GM12878 (cell line): Measurements from ENCODE around the gene LGALS4.
A peak's percentile ranks its signal among the peaks of the same experiment; 100 is the strongest.

Experiments
- CEBPB ChIP-seq, 2 experiments: fragments of 150-350 bp in 1 of 2; IDR thresholded peaks; 2 replicates each; pipeline ENCODE4 v1.6.1; 2012 to 2014; ENCODE audit warnings: low read depth in 2 of 2, low read length in 2 of 2, borderline replicate concordance in 1 of 2, inconsistent platforms in 1 of 2
- EP300 ChIP-seq, 2 experiments: fragments of 150-350 bp in 1 of 2; IDR thresholded peaks; 2 replicates each; pipeline ENCODE4 v1.6.1; 2011 to 2012; ENCODE audit warnings: low read depth in 2 of 2, low read length in 2 of 2, borderline replicate concordance in 1 of 2, improper control_type of control experiment in 1 of 2, inconsistent platforms in 1 of 2; ENCODE audit not compliant: control insufficient read depth in 1 of 2
- POLR2A ChIP-seq: IDR thresholded peaks from 2 replicates; pipeline ENCODE4 v1.6.1; 2011; ENCODE audit warnings: low read depth, mild to moderate bottlenecking, low read length
- POLR2AphosphoS5 ChIP-seq: IDR thresholded peaks from 2 replicates; pipeline ENCODE4 v1.6.1; 2011; ENCODE audit warnings: mild to moderate bottlenecking, low read length, inconsistent platforms

DNA sequence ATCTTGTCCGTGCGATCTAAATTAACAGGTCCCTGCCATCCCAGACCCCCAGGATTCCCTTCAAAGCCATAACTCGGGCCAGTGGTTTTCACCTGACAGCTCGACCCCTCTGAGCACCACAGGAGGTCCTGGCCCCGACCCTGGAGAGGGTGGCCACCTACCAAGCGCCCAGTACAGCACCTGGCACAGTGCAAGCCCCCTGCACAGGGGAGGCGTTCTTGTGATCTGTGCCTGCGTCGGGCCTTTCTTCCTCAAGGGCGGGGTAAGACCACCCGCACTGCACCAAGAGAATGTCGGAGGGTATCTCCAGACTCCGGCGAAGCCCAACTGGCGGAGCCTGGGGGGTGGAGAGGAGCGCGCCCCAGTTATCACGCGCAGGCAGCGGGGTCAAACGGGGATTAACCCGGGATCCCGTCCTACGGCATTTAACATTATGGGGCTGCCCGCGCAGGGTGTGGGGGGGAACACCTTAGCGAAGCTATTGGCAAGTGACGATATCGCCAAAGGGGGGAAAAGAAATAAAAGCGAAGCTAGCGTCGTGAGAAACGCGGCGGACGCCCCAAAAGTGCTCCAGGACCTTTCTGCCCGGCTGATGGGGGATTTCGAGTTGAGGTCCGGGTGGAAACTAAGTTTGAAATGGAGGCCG is 38.4 kb upstream of the LGALS4 start:
- TF ChIP-seq EP300 (IDR thresholded peaks at IDR 0.05; ENCODE audit: borderline replicate concordance in 1 of 2, control insufficient read depth in 1 of 2, low read depth in 2 of 2, low read length in 2 of 2) (no peak), CEBPB (IDR thresholded peaks at IDR 0.05; ENCODE audit: borderline replicate concordance in 1 of 2, low read depth in 2 of 2, low read length in 2 of 2) (no peak), POLR2AphosphoS5 (no peak), POLR2A (peak; percentile 52)
